ENCODE data around the gene CALN1.

DNA sequence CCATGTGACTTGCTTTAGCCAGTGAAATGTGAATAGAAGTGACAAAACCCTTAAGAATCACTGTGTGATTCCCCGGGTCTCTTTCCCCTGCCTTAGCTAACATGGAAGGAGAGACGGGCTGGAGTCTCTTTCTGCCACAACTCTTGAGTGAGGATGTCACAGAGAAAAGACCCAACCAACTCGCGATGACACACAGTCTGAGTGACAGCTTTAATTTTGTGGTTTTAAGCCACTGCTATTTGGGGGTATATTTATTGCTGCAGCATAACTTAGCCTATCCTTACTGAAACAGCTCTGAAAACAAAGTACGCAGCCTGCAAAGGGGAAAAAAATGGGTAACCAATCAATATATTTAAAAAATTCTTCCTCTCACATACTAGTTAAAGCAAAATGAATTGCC lies 319.4 kb downstream of the CALN1 start:
- TF ChIP-seq, protein P1, sequence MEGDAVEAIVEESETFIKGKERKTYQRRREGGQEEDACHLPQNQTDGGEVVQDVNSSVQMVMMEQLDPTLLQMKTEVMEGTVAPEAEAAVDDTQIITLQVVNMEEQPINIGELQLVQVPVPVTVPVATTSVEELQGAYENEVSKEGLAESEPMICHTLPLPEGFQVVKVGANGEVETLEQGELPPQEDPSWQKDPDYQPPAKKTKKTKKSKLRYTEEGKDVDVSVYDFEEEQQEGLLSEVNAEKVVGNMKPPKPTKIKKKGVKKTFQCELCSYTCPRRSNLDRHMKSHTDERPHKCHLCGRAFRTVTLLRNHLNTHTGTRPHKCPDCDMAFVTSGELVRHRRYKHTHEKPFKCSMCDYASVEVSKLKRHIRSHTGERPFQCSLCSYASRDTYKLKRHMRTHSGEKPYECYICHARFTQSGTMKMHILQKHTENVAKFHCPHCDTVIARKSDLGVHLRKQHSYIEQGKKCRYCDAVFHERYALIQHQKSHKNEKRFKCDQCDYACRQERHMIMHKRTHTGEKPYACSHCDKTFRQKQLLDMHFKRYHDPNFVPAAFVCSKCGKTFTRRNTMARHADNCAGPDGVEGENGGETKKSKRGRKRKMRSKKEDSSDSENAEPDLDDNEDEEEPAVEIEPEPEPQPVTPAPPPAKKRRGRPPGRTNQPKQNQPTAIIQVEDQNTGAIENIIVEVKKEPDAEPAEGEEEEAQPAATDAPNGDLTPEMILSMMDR (IDR thresholded peaks at IDR 0.05; ENCODE audit: low read length), result no peak
- no peak for TF ChIP-seq EZH2 (optimal IDR thresholded peaks at IDR 0.05; ENCODE audit: low read depth, low read length)
- no peak for TF ChIP-seq EZH2phosphoT487 (IDR thresholded peaks at IDR 0.05; ENCODE audit: low read length)
